H9 (cell line): Measurements from ENCODE around the gene HOXC11. TPM values are rescaled to one million over a fixed set of nuclear protein-coding genes. Genes with fewer than 3 reads are reported as not detected.

Source experiments
- DNase-seq: peaks from one replicate; pipeline ENCODE4 v3.0.0-alpha.2; 2017
- H2AFZ ChIP-seq: one replicate; pipeline ENCODE4 v1.6.1; 2013; ENCODE audit warnings: mild to moderate bottlenecking, low read length, control low read depth, moderate library complexity
- H2AK5ac ChIP-seq: 2 replicates; pipeline ENCODE4 v1.6.1; 2013; ENCODE audit warnings: low read length, control low read depth, mixed read lengths; ENCODE audit not compliant: insufficient read length
- H2BK120ac ChIP-seq: one replicate; pipeline ENCODE4 v1.6.1; 2013; ENCODE audit warnings: low read depth, mild to moderate bottlenecking, low read length, control low read depth, inconsistent platforms; ENCODE audit not compliant: poor library complexity, severe bottlenecking
- H2BK12ac ChIP-seq: 2 replicates; pipeline ENCODE4 v1.6.1; 2013; ENCODE audit warnings: low read length, control low read depth, mixed read lengths, low read depth; ENCODE audit not compliant: insufficient read length
- H2BK15ac ChIP-seq: 2 replicates; pipeline ENCODE4 v1.6.1; 2013; ENCODE audit warnings: low read depth, low read length, control low read depth
- H2BK20ac ChIP-seq: one replicate; pipeline ENCODE4 v1.6.1; 2013; ENCODE audit warnings: low read depth, mild to moderate bottlenecking, low read length, control low read depth, inconsistent platforms; ENCODE audit not compliant: poor library complexity, severe bottlenecking
- H2BK5ac ChIP-seq: 2 replicates; pipeline ENCODE4 v1.6.1; 2013; ENCODE audit warnings: low read length, control low read depth, mixed read lengths; ENCODE audit not compliant: insufficient read length
- H3K14ac ChIP-seq: 2 replicates; pipeline ENCODE4 v1.6.1; 2013; ENCODE audit warnings: low read length, control low read depth; ENCODE audit not compliant: insufficient read depth
- H3K18ac ChIP-seq: 2 replicates; pipeline ENCODE4 v1.6.1; 2013; ENCODE audit warnings: low read depth, mild to moderate bottlenecking, mixed read lengths, low read length, control low read depth; ENCODE audit not compliant: insufficient read length
- H3K23ac ChIP-seq: 2 replicates; pipeline ENCODE4 v1.6.1; 2013; ENCODE audit warnings: low read length, control low read depth, mixed read lengths, low read depth; ENCODE audit not compliant: insufficient read length
- H3K23me2 ChIP-seq: 2 replicates; pipeline ENCODE4 v1.6.1; 2013; ENCODE audit warnings: low read depth, mild to moderate bottlenecking, mixed read lengths, low read length, control low read depth; ENCODE audit not compliant: insufficient read length, poor library complexity, severe bottlenecking
- H3K27ac ChIP-seq: 2 replicates; pipeline ENCODE4 v1.5.1; 2013; ENCODE audit warnings: low read length, control low read depth, mixed read lengths, low read depth; ENCODE audit not compliant: insufficient read length
- H3K27me3 ChIP-seq: 2 replicates; pipeline ENCODE4 v1.6.1; 2013; ENCODE audit warnings: low read length, control low read depth, inconsistent platforms; ENCODE audit not compliant: insufficient read depth
- H3K4ac ChIP-seq: 2 replicates; pipeline ENCODE4 v1.6.1; 2013; ENCODE audit warnings: low read depth, mild to moderate bottlenecking, control low read depth, inconsistent platforms, low read length, moderate library complexity
- H3K4me1 ChIP-seq: 2 replicates; pipeline ENCODE4 v1.6.1; 2013; ENCODE audit warnings: low read length, control low read depth, inconsistent platforms; ENCODE audit not compliant: insufficient read depth
- H3K4me2 ChIP-seq: 2 replicates; pipeline ENCODE4 v1.6.1; 2013; ENCODE audit warnings: low read length, control low read depth, mixed read lengths; ENCODE audit not compliant: insufficient read length, insufficient read depth
- H3K56ac ChIP-seq: 2 replicates; pipeline ENCODE4 v1.6.1; 2013; ENCODE audit warnings: low read depth, mild to moderate bottlenecking, mixed read lengths, low read length, control low read depth; ENCODE audit not compliant: insufficient read length
- H3K79me1 ChIP-seq: 2 replicates; pipeline ENCODE4 v1.6.1; 2013; ENCODE audit warnings: low read depth, mild to moderate bottlenecking, moderate library complexity, low read length, control low read depth, inconsistent platforms; ENCODE audit not compliant: insufficient read depth, poor library complexity, severe bottlenecking
- H3K79me2 ChIP-seq: 2 replicates; pipeline ENCODE4 v1.6.1; 2013; ENCODE audit warnings: low read length, control low read depth, inconsistent platforms; ENCODE audit not compliant: insufficient read depth
- H3K9ac ChIP-seq: 2 replicates; pipeline ENCODE4 v1.6.1; 2013; ENCODE audit warnings: low read length, control low read depth, mixed read lengths; ENCODE audit not compliant: insufficient read length; ENCODE audit errors: extremely low read depth
- H3K9me3 ChIP-seq: one replicate; pipeline ENCODE4 v1.6.1; 2013; ENCODE audit warnings: low read depth, low read length, inconsistent platforms; ENCODE audit not compliant: control insufficient read depth
- H3T11ph ChIP-seq: one replicate; pipeline ENCODE4 v1.6.1; 2013; ENCODE audit warnings: mild to moderate bottlenecking, low read length, control low read depth, inconsistent platforms
- H4K20me1 ChIP-seq: one replicate; pipeline ENCODE4 v1.6.1; 2013; ENCODE audit not compliant: control insufficient read depth, insufficient read length, insufficient read depth
- H4K5ac ChIP-seq: 2 replicates; pipeline ENCODE4 v1.6.1; 2013; ENCODE audit warnings: low read depth, mild to moderate bottlenecking, mixed read lengths, low read length, control low read depth; ENCODE audit not compliant: insufficient read length
- H4K8ac ChIP-seq: replicated peaks from 2 replicates; pipeline ENCODE4 v1.6.1; 2013; ENCODE audit warnings: low read length, control low read depth, mixed read lengths, low read depth; ENCODE audit not compliant: insufficient read length
- H4K91ac ChIP-seq: 2 replicates; pipeline ENCODE4 v1.6.1; 2013; ENCODE audit warnings: low read depth, mild to moderate bottlenecking, moderate library complexity, mixed read lengths, low read length, control low read depth; ENCODE audit not compliant: insufficient read length
- H3K27ac Mint-ChIP-seq, 3 experiments: 2 replicates in 2 of 3; 3 replicates in 1 of 3; pipeline ENCODE4 v1.8.0; 2020 to 2021; ENCODE audit warnings: mixed read lengths in 3 of 3, mild to moderate bottlenecking in 1 of 3, moderate library complexity in 1 of 3
- H3K27me3 Mint-ChIP-seq: 2 replicates; pipeline ENCODE4 v1.8.0; 2021; ENCODE audit warnings: low read depth, mild to moderate bottlenecking, moderate library complexity, mixed read lengths
- H3K36me3 Mint-ChIP-seq, 3 experiments: 2 replicates in 2 of 3; 3 replicates in 1 of 3; pipeline ENCODE4 v1.8.0; 2020 to 2021; ENCODE audit warnings: low read depth in 3 of 3, mixed read lengths in 3 of 3; ENCODE audit not compliant: insufficient read depth in 1 of 3
- H3K4me1 Mint-ChIP-seq, 2 experiments: 2 replicates each; pipeline ENCODE4 v1.8.0; 2020; ENCODE audit warnings: mixed read lengths in 2 of 2
- H3K4me3 Mint-ChIP-seq, 2 experiments: 2 replicates in 1 of 2; 3 replicates in 1 of 2; pipeline ENCODE4 v1.8.0; 2020 to 2021; ENCODE audit warnings: mild to moderate bottlenecking in 2 of 2, mixed read lengths in 2 of 2, moderate library complexity in 1 of 2
- H3K9me3 Mint-ChIP-seq, 2 experiments: 2 replicates in 1 of 2; 3 replicates in 1 of 2; pipeline ENCODE4 v1.8.0; 2020; ENCODE audit warnings: mild to moderate bottlenecking in 2 of 2, mixed read lengths in 2 of 2, moderate library complexity in 1 of 2
- CTCF ChIP-seq: fragments of 200-600 bp; sonication (generic); conservative IDR thresholded peaks from 3 replicates; pipeline ENCODE4 v1.8.0; 2021; ENCODE audit warnings: antibody characterized with exemption, mild to moderate bottlenecking
- WGBS: extraction: QIAGEN DNeasy Blood & Tissue Kit; methylation state at CpG from one replicate; pipeline ENCODE4 v1.1.7; 2013; ENCODE audit warnings: missing lambda C conversion rate, low lambda C conversion rate, mixed read lengths; ENCODE audit not compliant: insufficient read length; ENCODE audit errors: extremely low coverage; 5-methylcytosine and 5-hydroxymethylcytosine counted together
- total RNA-seq: library from RNA; stranded (reverse); gene quantifications from 2 replicates; pipeline ENCODE4 v1.2.1, GENCODE V29; 2021

Gene HOXC11
- total RNA-seq, 1 experiment from 2014 or later = not detected

- Histone ChIP-seq H3K27me3 (peaks cover 97% of the 10 kb centered on the region), H3K14ac (no peak overlapping the region), H3K23me2 (no peaks in the 10 kb centered on the region), H3K56ac (no peak overlapping the region), H4K20me1 (no peaks in the 10 kb centered on the region), H3K27ac (no peak overlapping the region), H4K8ac (no peak overlapping the region), H2BK5ac (no peak overlapping the region), H2AK5ac (no peak overlapping the region), H4K5ac (no peak overlapping the region), H3K23ac (no peak overlapping the region), H3K79me2 (no peaks in the 10 kb centered on the region), H3K4me1 (no peaks in the 10 kb centered on the region), H3K9me3 (no peaks in the 10 kb centered on the region), H4K91ac (no peak overlapping the region), H2AFZ (no peak overlapping the region), H3K4me2 (no peak overlapping the region), H3K18ac (no peak overlapping the region), H3K9ac (no peak overlapping the region), H3K79me1 (no peaks in the 10 kb centered on the region), H3T11ph (no peak overlapping the region), H2BK20ac (no peak overlapping the region), H2BK120ac (no peak overlapping the region), H2BK15ac (no peak overlapping the region), H2BK12ac (no peak overlapping the region), H3K4ac (no peak overlapping the region)
- H3K9me3 Mint-ChIP-seq = peaks cover 12 to 15% of the 10 kb centered on the region in 2 experiments
- no peak overlapping the region for H3K27ac Mint-ChIP-seq
- TF ChIP-seq CTCF = no peak
- peak; percentile 69 for DNase-seq
- H3K4me1 Mint-ChIP-seq = peaks cover 14 to 25% of the 10 kb centered on the region in 2 experiments
- H3K36me3 Mint-ChIP-seq = peaks cover 0 to 8% (median 3%) of the 10 kb centered on the region in 3 experiments; a peak in 3 of 7 replicates
- peak overlapping the region in 1 of 2 experiments; percentile 74; a peak in 3 of 5 replicates for H3K4me3 Mint-ChIP-seq
- WGBS = no CpG with 5 or more reads among the region's 31 CpGs
- H3K27me3 Mint-ChIP-seq = peaks cover 100% of the 10 kb centered on the region
Observed at GRCh38 chr12:53975479-53976152, 2.7 kb downstream of the HOXC11 start.
